ENCODE measurements around the gene BRMS1. TPM values are rescaled to one million over a fixed set of nuclear protein-coding genes. Genes with fewer than 3 reads are reported as not detected.

BRMS1 gene
- total RNA-seq, 1 donor from 2014 or later = 72.0 TPM

GRCh38 chr11:66333896-66334604 lies 10.9 kb downstream of the BRMS1 start:
- H3K4me3 ChIP-seq (ENCODE audit: low read depth, low read length) = no peak overlapping the region
- no peak for TF ChIP-seq CTCF (conservative IDR thresholded peaks at IDR 0.05; ENCODE audit: low read depth, low read length)
- DNase-seq (ENCODE audit: low read depth) = no peak

- no peak overlapping the region for H3K4me3 ChIP-seq (ENCODE audit: low read depth, low read length)
- no peak for DNase-seq (ENCODE audit: low read depth)
- TF ChIP-seq CTCF (conservative IDR thresholded peaks at IDR 0.05; ENCODE audit: low read depth, low read length) = no peak
These were observed 11.6 kb downstream of the BRMS1 start for GRCh38 chr11:66333220-66333877.

GRCh38 chr11:66332371-66333219 lies 12.3 kb downstream of the BRMS1 start:
- DNase-seq (ENCODE audit: low read depth) = no peak
- no peak for TF ChIP-seq CTCF (conservative IDR thresholded peaks at IDR 0.05; ENCODE audit: low read depth, low read length)
- no peak overlapping the region for H3K4me3 ChIP-seq (ENCODE audit: low read depth, low read length)

- no peak overlapping the region for H3K4me3 ChIP-seq (ENCODE audit: low read depth, low read length)
- TF ChIP-seq CTCF (conservative IDR thresholded peaks at IDR 0.05; ENCODE audit: low read depth, low read length) = no peak
- no peak for DNase-seq (ENCODE audit: low read depth)
These were observed 13.1 kb downstream of the BRMS1 start for GRCh38 chr11:66331542-66332370.

DNA sequence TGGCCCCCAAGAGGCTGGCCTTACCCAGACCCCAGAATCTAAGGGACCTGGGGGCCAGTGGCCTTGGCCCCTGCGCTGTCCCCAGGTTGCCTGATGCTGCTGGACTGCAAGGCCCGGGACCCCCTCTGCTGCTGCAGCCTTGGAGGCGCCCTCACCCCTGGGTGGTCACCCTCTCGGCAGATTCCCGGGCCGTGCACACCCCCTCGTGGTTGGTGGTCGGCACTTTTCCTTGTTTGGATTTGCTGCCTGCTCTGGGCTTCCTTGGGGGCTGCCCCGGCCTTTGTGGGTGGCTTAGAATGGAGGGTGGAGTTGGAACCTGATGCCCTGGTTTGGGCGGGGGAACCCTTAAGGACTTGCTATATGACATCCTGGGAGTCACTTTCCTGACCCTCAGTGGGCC lies 14.0 kb downstream of the BRMS1 start:
- no peak overlapping the region for H3K4me3 ChIP-seq (ENCODE audit: low read depth, low read length)
- no peak for TF ChIP-seq CTCF (conservative IDR thresholded peaks at IDR 0.05; ENCODE audit: low read depth, low read length)
- DNase-seq (ENCODE audit: low read depth) = no peak

DNA sequence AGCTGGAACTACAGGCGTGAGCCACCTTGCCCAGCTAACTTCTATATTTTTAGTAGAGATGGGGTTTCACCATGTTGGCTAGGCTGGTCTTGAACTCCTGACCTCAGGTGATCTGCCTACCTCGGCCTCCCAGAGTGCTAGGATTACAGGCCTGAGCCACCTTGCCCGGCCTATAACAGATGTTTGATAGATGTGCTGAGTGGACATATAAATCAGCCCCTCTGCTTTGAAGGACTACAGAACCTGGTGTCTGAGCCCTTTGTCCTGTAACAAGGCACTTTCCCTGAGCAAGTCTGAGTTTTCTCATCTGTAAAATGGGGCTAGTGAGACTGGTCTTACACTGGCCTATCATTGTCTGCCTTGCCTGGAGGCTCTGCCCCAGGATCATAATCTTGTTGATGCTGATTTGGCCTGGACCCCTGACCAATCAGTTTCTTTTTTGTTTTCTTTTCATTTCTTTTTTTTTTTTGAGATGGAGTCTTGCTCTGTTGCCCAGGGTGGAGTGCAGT lies 15.7 kb downstream of the BRMS1 start:
- TF ChIP-seq CTCF (conservative IDR thresholded peaks at IDR 0.05; ENCODE audit: low read depth, low read length) = no peak
- DNase-seq (ENCODE audit: low read depth) = no peak

More for the DNA sequence above, 15.7 kb downstream of the BRMS1 start:
- no peak overlapping the region for H3K4me3 ChIP-seq (ENCODE audit: low read depth, low read length)
